SK-N-SH (cell line): Measurements from ENCODE around the gene CUEDC1.
A peak's percentile ranks its signal among the peaks of the same experiment; 100 is the strongest.

Source experiments
- CHD2 ChIP-seq: fragments of 150-350 bp; IDR thresholded peaks from 2 replicates; pipeline ENCODE4 v1.6.1; 2018; ENCODE audit warnings: low read length; ENCODE audit not compliant: partially characterized antibody
- CTCF ChIP-seq: fragments of 200-600 bp; sonication (generic); IDR thresholded peaks from 2 replicates; pipeline ENCODE4 v1.6.1; 2017; ENCODE audit warnings: antibody characterized with exemption, mild to moderate bottlenecking, moderate library complexity
- FOXM1 ChIP-seq: IDR thresholded peaks from 2 replicates; pipeline ENCODE4 v1.4.0; 2012; ENCODE audit warnings: low read depth, mild to moderate bottlenecking
- JUND ChIP-seq: IDR thresholded peaks from 2 replicates; pipeline ENCODE4 v1.4.0; 2012
- NFIC ChIP-seq: IDR thresholded peaks from 2 replicates; pipeline ENCODE4 v1.4.0; 2012; ENCODE audit warnings: borderline replicate concordance
- POLR2AphosphoS5 ChIP-seq: IDR thresholded peaks from 2 replicates; pipeline ENCODE4 v1.6.1; 2012; ENCODE audit warnings: low read depth, low read length
- RFX5 ChIP-seq: IDR thresholded peaks from 2 replicates; pipeline ENCODE4 v1.6.1; 2012; ENCODE audit warnings: mild to moderate bottlenecking, improper control_type of control experiment, low read length
- SIN3A ChIP-seq: IDR thresholded peaks from 2 replicates; pipeline ENCODE4 v1.6.1; 2012; ENCODE audit warnings: low read depth, mild to moderate bottlenecking, low read length, moderate library complexity, borderline replicate concordance
- YY1 ChIP-seq: IDR thresholded peaks from 2 replicates; pipeline ENCODE4 v1.4.0; 2012; ENCODE audit warnings: low read depth, mild to moderate bottlenecking
- TF ChIP-seq, protein P1 (sequence below): IDR thresholded peaks from 2 replicates; pipeline ENCODE4 v1.6.1; 2012; ENCODE audit warnings: mild to moderate bottlenecking, low read depth, low read length, moderate library complexity
- TF ChIP-seq, protein P2 (sequence below): IDR thresholded peaks from 2 replicates; pipeline ENCODE4; 2012

GRCh38 chr17:57849874-57850754, 105.1 kb downstream of the CUEDC1 start, which contains the start of gene MRPS23:
- TF ChIP-seq CTCF (no peak), RFX5 (peak; percentile 73; the same call in 1 of the 2 replicates), CHD2 (peak; percentile 96), SIN3A (peak; percentile 98), NFIC (peak; percentile 93), POLR2AphosphoS5 (peak; percentile 95), FOXM1 (no peak), JUND (no peak), YY1 (peak; percentile 91)
- TF ChIP-seq, protein P1, sequence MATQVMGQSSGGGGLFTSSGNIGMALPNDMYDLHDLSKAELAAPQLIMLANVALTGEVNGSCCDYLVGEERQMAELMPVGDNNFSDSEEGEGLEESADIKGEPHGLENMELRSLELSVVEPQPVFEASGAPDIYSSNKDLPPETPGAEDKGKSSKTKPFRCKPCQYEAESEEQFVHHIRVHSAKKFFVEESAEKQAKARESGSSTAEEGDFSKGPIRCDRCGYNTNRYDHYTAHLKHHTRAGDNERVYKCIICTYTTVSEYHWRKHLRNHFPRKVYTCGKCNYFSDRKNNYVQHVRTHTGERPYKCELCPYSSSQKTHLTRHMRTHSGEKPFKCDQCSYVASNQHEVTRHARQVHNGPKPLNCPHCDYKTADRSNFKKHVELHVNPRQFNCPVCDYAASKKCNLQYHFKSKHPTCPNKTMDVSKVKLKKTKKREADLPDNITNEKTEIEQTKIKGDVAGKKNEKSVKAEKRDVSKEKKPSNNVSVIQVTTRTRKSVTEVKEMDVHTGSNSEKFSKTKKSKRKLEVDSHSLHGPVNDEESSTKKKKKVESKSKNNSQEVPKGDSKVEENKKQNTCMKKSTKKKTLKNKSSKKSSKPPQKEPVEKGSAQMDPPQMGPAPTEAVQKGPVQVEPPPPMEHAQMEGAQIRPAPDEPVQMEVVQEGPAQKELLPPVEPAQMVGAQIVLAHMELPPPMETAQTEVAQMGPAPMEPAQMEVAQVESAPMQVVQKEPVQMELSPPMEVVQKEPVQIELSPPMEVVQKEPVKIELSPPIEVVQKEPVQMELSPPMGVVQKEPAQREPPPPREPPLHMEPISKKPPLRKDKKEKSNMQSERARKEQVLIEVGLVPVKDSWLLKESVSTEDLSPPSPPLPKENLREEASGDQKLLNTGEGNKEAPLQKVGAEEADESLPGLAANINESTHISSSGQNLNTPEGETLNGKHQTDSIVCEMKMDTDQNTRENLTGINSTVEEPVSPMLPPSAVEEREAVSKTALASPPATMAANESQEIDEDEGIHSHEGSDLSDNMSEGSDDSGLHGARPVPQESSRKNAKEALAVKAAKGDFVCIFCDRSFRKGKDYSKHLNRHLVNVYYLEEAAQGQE, result peak; percentile 74
- TF ChIP-seq, protein P2, sequence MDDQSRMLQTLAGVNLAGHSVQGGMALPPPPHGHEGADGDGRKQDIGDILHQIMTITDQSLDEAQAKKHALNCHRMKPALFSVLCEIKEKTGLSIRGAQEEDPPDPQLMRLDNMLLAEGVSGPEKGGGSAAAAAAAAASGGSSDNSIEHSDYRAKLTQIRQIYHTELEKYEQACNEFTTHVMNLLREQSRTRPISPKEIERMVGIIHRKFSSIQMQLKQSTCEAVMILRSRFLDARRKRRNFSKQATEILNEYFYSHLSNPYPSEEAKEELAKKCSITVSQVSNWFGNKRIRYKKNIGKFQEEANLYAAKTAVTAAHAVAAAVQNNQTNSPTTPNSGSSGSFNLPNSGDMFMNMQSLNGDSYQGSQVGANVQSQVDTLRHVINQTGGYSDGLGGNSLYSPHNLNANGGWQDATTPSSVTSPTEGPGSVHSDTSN, result peak; percentile 51
